Calu3 (cell line): ENCODE measurements around the gene CLEC9A. TPM values are rescaled to one million over a fixed set of nuclear protein-coding genes. Genes with fewer than 3 reads are reported as not detected.
A peak's percentile ranks its signal among the peaks of the same experiment; 100 is the strongest.

Experiments used
- BruUV-seq: library from RNA; stranded (reverse); fragments of 400-500 nt; replicated peaks from 2 replicates; lab custom pipeline; 2021; lab: Mats Ljungman, UMichigan
- CTCF ChIA-PET: fragments of 300-600 bp; sonication (Branson Sonifier 250); formaldehyde crosslinking; loops from one replicate; lab custom pipeline; 2022; ENCODE audit warnings: antibody characterized with exemption; lab: Charles Lee
- DNase-seq: peaks from one replicate; pipeline ENCODE4 v3.0.0; 2022
- H3K27ac Mint-ChIP-seq: one replicate; pipeline ENCODE4 v1.8.0; 2022; ENCODE audit warnings: mixed read lengths; ENCODE audit not compliant: unreplicated experiment
- H3K27me3 Mint-ChIP-seq: one replicate; pipeline ENCODE4 v1.8.0; 2022; ENCODE audit warnings: mixed read lengths; ENCODE audit not compliant: unreplicated experiment
- H3K36me3 Mint-ChIP-seq: one replicate; pipeline ENCODE4 v1.8.0; 2022; ENCODE audit warnings: mild to moderate bottlenecking, moderate library complexity, mixed read lengths; ENCODE audit not compliant: insufficient read depth, unreplicated experiment
- H3K4me1 Mint-ChIP-seq: one replicate; pipeline ENCODE4 v1.8.0; 2022; ENCODE audit warnings: mild to moderate bottlenecking, low read depth, mixed read lengths; ENCODE audit not compliant: unreplicated experiment
- H3K4me3 Mint-ChIP-seq: one replicate; pipeline ENCODE4 v1.8.0; 2022; ENCODE audit warnings: mild to moderate bottlenecking, low read depth, moderate library complexity, mixed read lengths; ENCODE audit not compliant: unreplicated experiment
- H3K9me3 Mint-ChIP-seq: one replicate; pipeline ENCODE4 v1.8.0; 2022; ENCODE audit warnings: low read depth, mixed read lengths; ENCODE audit not compliant: unreplicated experiment
- CTCF ChIP-seq: fragments of 200-600 bp; IDR thresholded peaks from one replicate; pipeline ENCODE4 v1.8.0; 2022; ENCODE audit warnings: antibody characterized with exemption; ENCODE audit not compliant: unreplicated experiment
- intact Hi-C: fragments of 100-400 bp; cut with micrococcal nuclease; formaldehyde crosslinking; loops from one replicate; pipeline ENCODE4 v1.10.0; 2022; ENCODE audit not compliant: unreplicated experiment
- total RNA-seq: library from RNA; stranded (reverse); gene quantifications from 2 replicates; pipeline ENCODE4 v1.2.3, GENCODE V29; 2022

The CLEC9A gene
- total RNA-seq, 1 experiment from 2014 or later: not detected

DNA sequence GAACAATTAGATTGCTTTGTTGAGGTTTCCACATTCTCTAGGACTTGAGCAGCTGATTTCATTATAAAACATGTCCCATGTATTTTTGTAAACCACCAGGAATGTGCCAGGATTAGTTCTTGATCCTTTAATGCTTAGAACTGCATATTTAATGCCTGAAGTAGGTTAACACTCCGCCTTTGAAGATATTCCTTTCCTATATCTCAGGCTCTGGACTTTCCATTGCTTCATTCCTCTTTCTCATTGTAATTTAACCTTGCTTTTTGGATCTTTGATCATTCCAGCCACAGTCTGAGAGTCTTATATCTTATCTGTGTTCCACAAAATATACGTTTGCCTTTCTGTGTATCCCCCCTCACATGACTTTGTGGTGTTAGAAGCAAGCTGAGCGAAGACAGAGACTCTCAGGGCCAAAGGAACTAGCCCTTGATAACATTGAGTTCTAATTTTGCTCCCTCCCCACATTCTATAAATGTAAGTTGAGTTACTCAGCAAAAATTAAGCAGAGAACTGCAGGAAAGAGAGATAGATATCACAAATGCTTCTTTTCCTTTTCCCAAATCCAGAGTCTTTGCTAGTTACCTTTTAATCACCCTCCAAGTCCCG is 29.2 kb upstream of the CLEC9A start:
- H3K27me3 Mint-ChIP-seq: no peaks in the 10 kb centered on the region
- no peaks in the 10 kb centered on the region for H3K4me1 Mint-ChIP-seq
- no TSS peak for BruUV-seq
- CTCF ChIA-PET: no interaction called here
- DNase-seq: no peak
- H3K4me3 Mint-ChIP-seq: no peak overlapping the region
- TF ChIP-seq CTCF: no peak
- H3K9me3 Mint-ChIP-seq: no peaks in the 10 kb centered on the region
- H3K27ac Mint-ChIP-seq: no peak overlapping the region
- H3K36me3 Mint-ChIP-seq: no peaks in the 10 kb centered on the region
- intact Hi-C loops: no loop called here

DNA sequence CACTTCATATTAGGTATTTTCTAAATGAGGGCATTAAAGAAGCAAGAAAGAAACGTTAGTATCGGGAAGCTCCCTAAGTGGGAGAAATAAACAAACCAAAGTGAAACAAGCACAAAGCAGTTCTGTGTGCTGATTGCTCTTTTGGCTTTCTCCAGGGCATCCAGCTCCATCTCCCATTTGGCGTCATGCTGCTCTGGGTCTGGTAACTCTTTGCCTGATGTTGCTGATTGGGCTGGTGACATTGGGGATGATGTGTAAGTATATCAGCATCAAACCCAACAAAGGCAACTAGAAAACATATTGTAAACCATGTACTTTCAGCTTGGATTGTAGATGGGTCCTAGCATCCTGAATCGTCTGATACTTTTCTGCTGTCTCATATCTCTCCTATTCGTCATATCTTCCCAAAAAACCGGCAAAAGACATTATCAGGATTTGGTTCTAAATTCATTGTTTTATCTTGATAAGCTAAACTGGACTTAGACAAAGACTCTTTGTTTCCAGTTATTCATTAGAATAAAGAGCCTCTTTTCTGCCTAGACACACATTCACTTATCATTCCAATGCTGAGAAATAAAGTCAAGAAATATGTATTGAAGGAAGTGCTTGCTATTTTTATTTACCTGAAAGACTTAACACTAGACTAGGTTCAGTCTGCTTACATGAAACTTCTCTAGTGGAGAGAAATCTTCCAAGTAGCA is 17.7 kb upstream of the CLEC9A start:
- no peak overlapping the region for H3K4me3 Mint-ChIP-seq
- no peaks in the 10 kb centered on the region for H3K27me3 Mint-ChIP-seq
- intact Hi-C loops: loop anchor here (5.0 to 10.0 kb wide), 2 partner anchors 130 to 268 kb away; no protein-coding TSS in a partner anchor
- H3K27ac Mint-ChIP-seq: no peak overlapping the region
- no TSS peak for BruUV-seq
- H3K4me1 Mint-ChIP-seq: peaks cover 31% of the 10 kb centered on the region
- no peak for TF ChIP-seq CTCF
- H3K9me3 Mint-ChIP-seq: no peaks in the 10 kb centered on the region
- no peak for DNase-seq
- CTCF ChIA-PET: no interaction called here
- no peaks in the 10 kb centered on the region for H3K36me3 Mint-ChIP-seq

DNA sequence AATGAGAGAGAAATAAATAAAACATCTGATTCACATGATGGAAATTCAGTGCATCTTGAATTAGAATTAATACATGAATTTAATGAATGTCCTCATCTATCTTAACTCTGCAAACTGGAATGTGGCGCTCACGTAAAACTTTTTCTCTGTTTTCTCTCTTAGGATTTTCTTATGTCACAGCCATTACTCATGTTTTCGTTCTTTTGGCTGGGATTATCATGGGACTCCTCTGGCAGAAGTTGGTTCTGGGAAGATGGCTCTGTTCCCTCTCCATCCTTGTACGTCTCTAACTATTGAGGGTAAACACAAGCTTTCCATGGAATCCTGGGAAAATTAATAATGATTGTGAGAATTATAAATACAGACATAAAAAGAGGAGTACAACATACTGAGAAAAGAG is 15.0 kb upstream of the CLEC9A start:
- CTCF ChIA-PET: no interaction called here
- TF ChIP-seq CTCF: no peak
- Mint-ChIP-seq H3K4me1 (peaks cover 20% of the 10 kb centered on the region), H3K27me3 (no peaks in the 10 kb centered on the region), H3K27ac (no peak overlapping the region), H3K9me3 (no peaks in the 10 kb centered on the region), H3K36me3 (no peaks in the 10 kb centered on the region), H3K4me3 (no peak overlapping the region)
- no TSS peak for BruUV-seq
- DNase-seq: no peak
- intact Hi-C loops: loop anchor here (10.0 kb wide), 1 partner anchor 271 kb away; no protein-coding TSS in a partner anchor

DNA sequence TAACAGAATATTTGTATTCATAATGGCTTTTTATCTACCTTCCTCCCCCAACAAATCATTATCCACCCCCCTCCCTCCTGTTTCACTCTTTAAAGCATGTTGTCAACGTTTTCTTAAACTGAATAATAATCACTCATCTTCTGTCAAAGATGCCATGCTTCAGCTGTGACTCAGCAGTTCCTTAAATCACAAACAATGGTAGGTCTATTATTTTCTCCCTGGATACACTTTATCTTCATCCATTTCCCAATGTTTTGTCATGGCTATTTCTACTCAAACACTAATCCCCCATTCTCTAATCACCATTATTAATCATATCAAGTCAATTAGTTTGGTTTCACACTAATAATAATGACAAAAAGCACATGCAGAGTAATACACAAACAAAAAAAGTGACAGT is 13.6 kb upstream of the CLEC9A start:
- CTCF ChIA-PET: interaction anchor here (1.0 kb wide), 1 partner anchor 266 kb away, joined by 10 read pairs; no protein-coding TSS in a partner anchor
- no peak for TF ChIP-seq CTCF
- no peaks in the 10 kb centered on the region for H3K36me3 Mint-ChIP-seq
- no peaks in the 10 kb centered on the region for H3K27me3 Mint-ChIP-seq
- H3K27ac Mint-ChIP-seq: peak overlapping the region; percentile 8
- intact Hi-C loops: loop anchor here (10.0 kb wide), 1 partner anchor 272 kb away; no protein-coding TSS in a partner anchor
- H3K4me1 Mint-ChIP-seq: peaks cover 20% of the 10 kb centered on the region
- no TSS peak for BruUV-seq
- H3K4me3 Mint-ChIP-seq: no peak overlapping the region
- no peak for DNase-seq
- H3K9me3 Mint-ChIP-seq: no peaks in the 10 kb centered on the region
